GM21381 (cell line): ENCODE data around the gene PCBP3.
"Not testable (repeated sequence)": the region's sequence is repeated elsewhere in the genome, so short reads cannot be mapped to it uniquely, and the experiment has no call there.

Source experiments
- ATAC-seq: cut with Tn5 transposase; IDR thresholded peaks from one replicate; pipeline ENCODE4 v1.9.1; 2021; ENCODE audit warnings: mild to moderate bottlenecking, moderate library complexity; ENCODE audit not compliant: unreplicated experiment

Gene PCBP3

GRCh38 chr21:45822429-45823099, 179.0 kb downstream of the PCBP3 start:
- no peak for ATAC-seq

- ATAC-seq = no peak
Observed at GRCh38 chr21:45823100-45823681, 179.7 kb downstream of the PCBP3 start.

DNA sequence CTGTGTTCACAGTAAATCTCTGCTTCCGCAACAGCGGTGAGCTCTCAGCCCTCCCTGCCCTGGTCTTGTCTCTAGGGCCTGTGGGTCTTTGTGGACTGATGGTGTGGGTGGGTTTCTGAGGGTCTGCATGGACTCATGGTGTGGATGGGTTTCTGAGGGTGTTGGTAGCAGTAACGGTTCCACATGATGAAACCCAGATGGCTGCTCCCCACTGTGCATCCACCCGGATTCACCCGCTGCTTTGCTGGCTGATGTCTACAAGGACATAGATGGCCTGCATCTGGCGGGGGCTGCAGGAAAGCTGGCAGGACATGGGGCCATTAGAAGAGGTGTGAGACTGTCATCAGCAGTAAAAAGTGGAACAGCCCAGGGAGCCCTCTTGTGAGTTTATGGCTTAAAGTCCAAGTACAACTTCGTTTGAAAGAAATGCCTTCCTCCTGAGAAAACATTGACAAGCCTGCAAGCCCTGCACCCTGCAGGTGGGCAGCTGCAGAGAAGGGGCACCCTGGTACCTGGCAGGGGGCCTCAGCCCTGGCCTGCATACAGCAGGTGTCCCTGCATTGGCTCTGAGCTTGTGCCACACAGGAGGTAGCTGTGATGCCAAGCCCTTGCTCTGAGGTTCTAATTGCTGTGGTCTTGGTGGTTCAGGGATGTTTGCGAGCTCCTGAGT, 181.2 kb downstream of the PCBP3 start:
- no peak for ATAC-seq

DNA sequence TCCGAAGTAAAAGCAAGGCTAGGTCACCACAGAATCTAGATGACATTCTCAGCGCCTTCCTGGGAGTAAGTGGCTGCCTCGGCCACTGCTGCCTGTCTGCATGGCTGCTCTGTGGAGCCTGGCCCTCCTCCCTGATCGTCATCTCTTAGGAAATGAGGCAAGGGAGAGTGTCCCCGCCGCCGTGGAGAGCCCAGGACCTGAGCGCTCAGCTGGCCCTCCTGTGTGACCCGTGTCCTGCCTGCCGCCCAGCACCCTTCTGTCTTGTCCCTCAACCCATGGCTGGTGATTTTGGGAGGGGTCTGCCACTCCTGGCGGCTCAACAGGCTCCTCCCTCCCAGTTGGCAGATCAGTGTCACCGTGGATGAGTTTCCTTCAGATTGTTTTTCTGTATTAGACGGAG, 181.7 kb downstream of the PCBP3 start:
- no peak for ATAC-seq

DNA sequence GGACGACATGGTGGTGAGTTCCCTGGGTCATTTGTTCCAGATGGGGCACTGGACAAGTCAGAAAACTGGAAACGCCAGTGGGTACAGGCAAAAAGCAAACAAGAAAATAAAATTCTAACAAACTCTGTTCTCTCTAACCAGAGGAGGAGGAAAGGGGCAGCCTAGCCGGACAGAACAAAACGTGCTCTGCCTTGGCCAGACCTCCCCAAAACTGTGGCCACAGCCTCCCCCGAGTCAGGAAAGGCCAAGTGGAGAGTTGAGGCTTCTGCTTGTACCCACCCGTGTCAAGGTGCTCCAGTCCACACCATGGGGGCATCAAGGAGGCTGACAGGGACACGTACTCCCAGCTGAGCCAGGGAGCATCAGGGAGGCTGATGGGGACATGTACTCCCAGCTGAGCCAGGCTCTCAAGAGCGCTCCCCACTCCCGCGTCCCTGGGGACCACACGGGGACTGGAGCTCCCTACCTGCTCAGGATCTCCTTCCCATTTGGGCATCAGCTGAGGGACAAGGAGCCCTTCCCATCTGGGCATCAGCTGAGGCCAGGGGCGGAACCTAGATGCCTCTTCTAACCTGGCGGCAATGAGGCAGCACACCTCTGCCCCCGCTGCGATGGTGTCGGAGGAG, 183.3 kb downstream of the PCBP3 start:
- ATAC-seq = no peak

DNA sequence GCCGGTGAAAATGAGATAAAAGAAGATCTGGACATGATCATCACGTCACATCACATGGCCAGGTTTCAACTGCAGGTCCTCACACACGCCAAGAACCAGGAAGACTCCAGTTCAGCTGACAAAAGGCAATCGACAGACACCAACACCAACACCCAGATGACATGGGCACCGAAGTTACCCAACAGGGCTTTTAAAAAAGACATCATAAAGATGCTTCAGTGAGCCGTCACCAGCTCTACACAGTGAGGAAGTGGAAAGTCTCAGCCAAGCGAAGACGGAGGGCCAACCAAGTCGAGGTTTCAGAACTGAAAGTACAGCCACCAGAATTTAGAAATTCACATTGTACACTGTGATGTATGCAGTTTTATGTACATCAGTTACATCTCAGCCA, 183.8 kb downstream of the PCBP3 start:
- no peak for ATAC-seq

DNA sequence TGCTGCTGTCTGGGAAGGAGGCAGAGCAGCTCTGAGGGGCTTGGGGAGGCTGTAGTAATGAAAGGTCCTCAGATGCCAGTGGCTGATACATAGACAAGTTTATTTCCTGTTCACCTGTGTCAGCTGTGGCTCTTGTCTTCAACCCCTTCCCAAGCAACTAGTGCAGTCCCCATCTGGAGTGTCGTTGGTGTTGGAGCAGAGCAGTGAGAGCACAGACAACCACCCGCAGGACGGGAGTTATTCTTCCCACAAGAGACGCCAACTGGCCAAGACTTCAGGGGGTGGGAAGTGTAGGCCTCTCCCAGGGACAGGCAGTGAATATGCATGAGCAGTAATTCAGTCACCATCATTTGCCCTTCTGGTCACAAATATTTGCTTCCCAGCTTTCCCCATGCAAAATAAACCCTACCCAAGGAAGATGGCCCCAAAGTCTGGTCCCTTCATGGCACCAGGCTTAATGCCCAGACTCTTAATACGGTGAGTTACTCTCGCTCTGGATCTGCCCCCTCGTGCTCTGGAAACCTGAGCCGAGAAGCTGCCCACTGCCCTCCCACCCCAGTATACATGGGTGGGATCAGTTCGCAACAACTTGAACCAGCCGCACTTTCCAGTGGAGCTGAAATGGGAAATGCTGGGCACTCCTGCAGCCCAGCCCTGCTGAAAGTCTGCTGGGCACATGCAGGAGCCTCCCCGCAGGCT, 184.5 kb downstream of the PCBP3 start:
- ATAC-seq = no peak

DNA sequence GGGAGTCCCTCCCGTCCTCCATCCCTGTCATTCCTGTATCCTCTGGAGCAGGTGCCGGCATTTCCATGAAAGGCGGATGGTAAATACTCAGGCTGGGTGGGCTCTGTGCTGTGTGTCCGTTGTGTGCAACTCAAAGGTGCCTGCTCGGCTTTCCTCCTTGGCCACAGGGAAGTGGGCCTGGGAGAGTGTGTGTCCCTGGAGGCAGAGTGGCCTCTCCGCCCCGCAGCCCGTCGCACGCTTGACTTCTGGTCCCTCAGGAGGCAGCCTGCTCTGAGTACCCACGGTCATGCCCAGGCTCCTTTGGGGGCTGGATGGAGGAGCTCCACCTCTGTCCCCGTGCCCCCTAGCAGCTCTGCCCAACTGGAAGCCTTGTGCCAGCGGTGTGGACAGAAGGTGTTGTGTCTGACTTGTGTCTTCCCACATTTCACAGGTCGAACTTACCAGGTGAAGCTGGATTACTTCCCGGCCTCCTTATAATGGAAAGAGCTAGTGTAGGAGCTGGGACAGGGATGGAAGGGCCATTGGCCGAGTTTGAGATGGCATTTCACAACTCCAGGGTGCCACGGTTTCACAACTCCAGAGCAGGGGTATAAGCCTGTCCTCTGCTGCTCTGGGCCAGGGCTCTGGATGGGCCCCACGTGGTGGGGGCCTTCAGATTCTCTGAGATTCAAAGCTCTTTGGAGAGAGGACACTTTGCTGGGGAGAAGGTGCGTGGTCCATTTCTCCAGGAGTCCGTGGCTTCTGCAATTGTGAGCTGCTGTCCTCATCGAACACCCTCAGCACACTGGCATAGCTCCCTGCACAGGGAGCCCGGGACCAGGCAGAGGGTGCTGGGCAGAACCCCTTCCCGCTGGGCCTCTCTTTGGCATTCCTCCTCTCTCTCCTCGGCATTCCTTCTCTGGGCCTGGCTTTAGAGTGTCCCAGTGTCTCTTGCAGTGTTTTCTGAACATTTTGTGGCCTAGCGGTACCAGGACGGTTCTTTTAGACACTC, 185.3 kb downstream of the PCBP3 start:
- ATAC-seq = no peak

DNA sequence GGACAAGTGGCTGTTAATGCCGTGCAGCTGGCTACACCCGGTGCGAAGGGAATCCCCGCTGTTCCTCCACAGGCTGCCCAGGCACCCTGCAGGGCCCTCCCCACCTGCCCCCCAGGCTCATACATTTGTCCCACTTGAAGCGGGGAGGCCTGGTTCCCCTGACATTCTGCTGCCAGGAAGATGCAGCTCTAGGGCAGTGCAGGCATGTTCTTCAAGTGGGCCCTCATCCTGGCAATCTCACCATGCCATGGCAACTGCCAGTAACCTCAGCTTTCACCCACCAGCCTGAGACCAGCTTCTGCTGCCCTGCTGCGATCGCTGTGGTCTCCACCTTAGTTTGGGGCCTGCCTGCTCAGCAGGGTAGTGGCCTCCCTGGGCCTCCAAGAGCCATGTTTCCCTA, 186.1 kb downstream of the PCBP3 start:
- ATAC-seq = no peak

DNA sequence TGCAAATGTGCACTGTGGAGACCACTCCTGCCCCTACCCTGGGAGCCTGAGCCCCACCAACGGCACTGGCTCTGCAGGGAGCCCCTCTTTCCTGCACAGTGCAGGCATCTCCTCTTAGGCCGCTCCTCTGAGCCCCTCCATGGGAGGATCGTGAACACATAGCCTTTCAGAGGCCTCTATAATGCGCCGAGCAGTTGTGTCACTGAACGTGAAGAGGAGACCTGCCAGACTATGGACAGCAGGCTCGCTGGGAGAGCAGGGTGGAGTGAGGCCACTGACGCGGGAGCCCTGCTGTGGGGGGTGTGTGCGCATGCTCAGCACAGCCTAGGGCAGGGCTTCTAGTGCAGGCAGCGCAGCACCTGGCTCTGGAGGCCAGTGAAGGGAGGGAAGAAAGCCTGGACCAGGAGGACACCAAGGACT, 186.7 kb downstream of the PCBP3 start:
- ATAC-seq = no peak

GRCh38 chr21:45830720-45831366, 187.3 kb downstream of the PCBP3 start:
- no peak for ATAC-seq

- no peak for ATAC-seq
Observed at GRCh38 chr21:45831991-45832740, 188.6 kb downstream of the PCBP3 start.

DNA sequence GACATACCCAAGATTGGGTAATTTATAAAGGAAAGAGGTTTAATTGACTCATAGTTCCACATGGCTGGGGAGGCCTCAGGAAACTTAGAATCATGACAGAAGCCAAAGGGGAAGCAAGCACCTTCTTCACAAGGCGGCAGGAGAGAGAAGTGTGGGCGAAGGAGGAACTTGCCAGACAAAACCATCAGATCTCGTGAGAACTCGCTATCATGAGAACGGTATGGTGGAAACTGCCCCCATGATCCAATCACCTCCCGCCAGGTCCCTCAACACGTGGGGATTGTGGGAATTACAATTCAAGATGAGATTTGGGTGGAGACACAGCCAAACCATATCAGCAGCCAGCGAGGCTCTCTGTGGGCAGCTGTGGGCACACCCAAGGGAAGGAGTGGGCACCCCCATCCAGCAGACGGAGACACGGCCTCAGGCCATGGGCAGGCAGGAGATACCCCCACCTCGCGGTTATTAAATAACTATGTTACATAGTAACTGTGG, 189.3 kb downstream of the PCBP3 start:
- ATAC-seq = not testable (repeated sequence)

GRCh38 chr21:45833414-45833813, 189.9 kb downstream of the PCBP3 start:
- no peak for ATAC-seq

DNA sequence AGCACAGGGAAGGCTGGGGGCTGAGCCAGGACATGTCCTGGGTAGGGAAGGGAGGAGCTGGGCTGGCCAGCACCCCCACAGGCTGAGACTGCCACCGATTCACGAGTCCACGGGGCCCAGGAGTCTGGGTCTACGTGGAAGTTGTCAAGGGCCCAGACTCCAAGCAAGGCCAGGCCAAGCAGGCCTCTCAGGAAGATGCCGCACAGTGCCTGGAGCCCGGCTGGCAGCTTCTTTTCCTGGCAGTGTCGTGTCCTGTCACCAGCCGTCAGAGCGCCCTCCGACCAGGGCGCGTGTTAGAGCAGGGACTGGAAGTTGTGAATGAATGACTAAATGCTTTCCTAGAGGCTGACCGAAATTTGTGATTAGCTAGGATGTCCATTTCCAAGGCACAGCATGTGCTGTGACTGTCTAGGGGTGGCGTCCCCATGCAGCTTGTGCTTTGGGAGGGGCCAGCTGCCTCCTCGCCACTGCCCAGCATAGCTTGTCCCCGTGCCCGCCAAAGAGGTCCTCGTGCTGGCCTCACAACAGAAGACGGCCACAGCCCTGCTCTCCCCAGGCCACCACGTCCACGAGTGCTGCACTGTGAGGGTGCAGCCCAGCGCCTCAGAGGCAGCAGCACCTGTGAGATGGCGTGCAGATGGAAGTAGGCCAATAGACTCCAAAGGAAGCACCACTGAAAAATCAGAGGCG, 190.6 kb downstream of the PCBP3 start:
- no peak for ATAC-seq

GRCh38 chr21:45834821-45835293, 191.3 kb downstream of the PCBP3 start:
- no peak for ATAC-seq

DNA sequence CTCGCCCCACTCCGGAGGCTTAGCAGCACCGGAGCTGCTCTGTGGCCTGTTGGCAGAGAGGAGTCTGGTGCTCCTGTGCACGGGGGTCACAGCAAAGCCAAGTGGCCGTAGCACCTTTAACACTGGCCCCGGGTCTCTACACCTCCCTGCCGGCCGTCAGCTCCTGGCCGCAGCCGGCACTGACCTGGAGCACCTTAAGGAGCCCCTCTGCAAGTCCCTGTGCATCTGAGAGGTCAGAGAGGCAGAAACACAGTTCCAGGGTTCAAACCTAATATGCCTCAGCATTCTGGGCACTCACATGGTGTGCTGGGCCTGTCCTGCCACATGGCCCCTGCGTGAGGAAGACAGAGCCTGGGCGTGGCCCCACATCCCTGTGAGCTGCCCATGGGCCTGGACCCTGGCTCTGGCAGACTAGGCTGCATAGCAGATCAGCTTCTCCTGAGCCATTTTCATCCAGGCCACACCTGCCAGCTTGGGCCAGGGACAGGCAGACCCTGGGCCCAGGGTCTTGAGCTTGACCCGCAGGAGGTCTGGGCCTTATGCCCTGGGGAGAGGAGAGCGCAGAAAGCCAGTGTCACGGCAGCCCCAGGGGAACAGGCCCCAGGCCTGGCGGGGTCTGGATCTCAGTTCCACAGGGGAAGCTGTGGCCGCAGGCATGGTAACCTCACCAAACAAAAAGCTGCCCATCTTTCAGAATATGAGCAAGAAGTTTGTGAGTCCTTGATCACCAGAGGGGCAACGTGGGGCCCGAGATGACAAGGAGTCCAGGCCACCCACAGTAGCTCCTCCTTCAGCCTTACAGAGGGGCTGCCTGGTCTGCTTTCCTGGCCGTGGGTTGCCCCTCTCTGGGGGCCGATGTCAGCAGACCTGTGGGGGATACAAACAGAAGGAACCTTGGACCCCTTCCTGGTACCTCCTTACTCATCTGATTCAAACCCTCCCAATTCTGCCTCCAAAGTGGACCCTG, 192.1 kb downstream of the PCBP3 start:
- no peak for ATAC-seq
